Astrocyte (in vitro differentiated cells and primary cell): ENCODE measurements around the gene SNCB.

ENCODE experiments used
- CTCF ChIP-seq: IDR thresholded peaks from 2 replicates; pipeline ENCODE4 v1.5.1; 2011; ENCODE audit warnings: low read depth, mild to moderate bottlenecking, inconsistent platforms, low read length, moderate library complexity; ENCODE audit not compliant: insufficient read depth
- EZH2 ChIP-seq: IDR thresholded peaks from 2 replicates; pipeline ENCODE4 v1.6.1; 2012; ENCODE audit warnings: mild to moderate bottlenecking, low read length, inconsistent platforms; ENCODE audit not compliant: insufficient read depth

DNA sequence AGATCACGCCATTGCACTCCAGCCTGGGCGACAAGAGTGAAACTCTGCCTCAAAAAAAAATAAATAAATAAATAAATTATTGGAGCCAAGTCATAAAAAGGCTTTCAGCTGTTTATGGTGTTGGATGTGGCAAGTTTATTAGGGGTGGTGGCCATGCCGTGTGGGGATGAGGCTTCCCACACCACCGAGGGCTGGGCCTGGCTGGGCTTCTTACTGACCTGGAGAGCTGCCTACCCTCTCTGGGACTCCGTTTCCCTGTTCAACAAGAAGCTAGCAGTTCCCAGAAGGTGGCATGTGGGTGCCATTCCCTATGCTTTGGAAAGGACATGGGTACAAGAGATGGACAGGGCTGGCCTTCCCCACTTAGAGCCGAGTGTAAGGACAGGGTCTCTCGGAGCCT lies 42.9 kb downstream of the SNCB start:
- TF ChIP-seq CTCF (no peak), EZH2 (no peak)
